HCT116 (cell line): Measurements from ENCODE around the gene FAM53A. TPM values are rescaled to one million over a fixed set of nuclear protein-coding genes. Genes with fewer than 3 reads are reported as not detected.

ENCODE experiments used
- ATAC-seq: fragments of 200-7000 bp; cut with Tn5 transposase; 2 replicates; pipeline ENCODE4 v1.9.1; 2020; ENCODE audit warnings: mild to moderate bottlenecking, moderate library complexity
- BruUV-seq: library from RNA; stranded (reverse); fragments of 400-500 nt; replicated peaks from 2 replicates; lab custom pipeline; 2021; lab: Mats Ljungman, UMichigan
- CTCF ChIA-PET: fragments of 300-600 bp; sonication (Branson Sonifier 250); formaldehyde crosslinking; loops from one replicate; lab custom pipeline; 2021; ENCODE audit warnings: antibody characterized with exemption; lab: Charles Lee
- POLR2A ChIA-PET: fragments of 300-600, 350-600 bp; sonication (Branson Sonifier 250); formaldehyde crosslinking; loops from one replicate; lab custom pipeline; 2021; ENCODE audit warnings: antibody characterized with exemption; lab: Charles Lee
- RAD21 ChIA-PET, 2 experiments: fragments of 300-600 bp; sonication (Branson Sonifier 250); formaldehyde crosslinking; loops; one replicate each; lab custom pipeline; 2023; ENCODE audit warnings: low total read pairs in 2 of 2; ENCODE audit not compliant: uncharacterized antibody in 2 of 2, unreplicated experiment in 2 of 2, low non-redundant PET in 1 of 2; lab: Charles Lee
- DNase-seq: peaks from one replicate; pipeline ENCODE4 v3.0.0-alpha.2; 2010; ENCODE audit warnings: low read depth, low spot score
- H2AFZ ChIP-seq: fragments of 200-600 bp; shearing (Covaris generic), sonication (generic); 2 replicates; pipeline ENCODE4 v1.6.1; 2017; ENCODE audit warnings: low read depth, mixed run types, mixed read lengths, antibody characterized with exemption, low read length; ENCODE audit not compliant: poor library complexity, severe bottlenecking
- H3K27ac ChIP-seq: 2 replicates; pipeline ENCODE4 v1.5.1; 2012; ENCODE audit warnings: low read depth, low read length
- H3K27me3 ChIP-seq: fragments of 200-600 bp; sonication (generic); 2 replicates; pipeline ENCODE4 v1.6.1; 2016; ENCODE audit warnings: mixed run types, low read length, mixed read lengths; ENCODE audit not compliant: insufficient read depth
- H3K36me3 ChIP-seq, 2 experiments: fragments of 200-500 bp in 1 of 2; fragments of 200-600 bp in 1 of 2; sonication (Bioruptor generic) in 1 of 2; sonication (generic) in 1 of 2; 2 replicates each; pipeline versions ENCODE4 v1.5.1 to v1.6.1; 2014 to 2016; ENCODE audit warnings: low read length in 2 of 2, inconsistent platforms in 1 of 2, mixed read lengths in 1 of 2, mixed run types in 1 of 2; ENCODE audit not compliant: insufficient read depth in 2 of 2, control insufficient read depth in 1 of 2
- H3K4me1 ChIP-seq, 2 experiments: fragments of 200-600 bp in 1 of 2; sonication (generic) in 1 of 2; 2 replicates each; pipeline versions ENCODE4 v1.5.1 to v1.6.1; 2012 to 2017; ENCODE audit warnings: low read length in 2 of 2, inconsistent platforms in 1 of 2, mild to moderate bottlenecking in 1 of 2, mixed read lengths in 1 of 2, mixed run types in 1 of 2, moderate library complexity in 1 of 2; ENCODE audit not compliant: insufficient read depth in 2 of 2, control insufficient read depth in 1 of 2
- H3K4me2 ChIP-seq: fragments of 200-600 bp; sonication (generic); 2 replicates; pipeline ENCODE4 v1.6.1; 2017; ENCODE audit warnings: mixed run types, low read length, mixed read lengths
- H3K4me3 ChIP-seq, 2 experiments: fragments of 200-600 bp in 1 of 2; sonication (generic) in 1 of 2; replicated peaks in 1 of 2; 2 replicates each; pipeline ENCODE4 v1.5.1; 2011 to 2016; ENCODE audit warnings: low read length in 2 of 2, control low read depth in 1 of 2, low read depth in 1 of 2, mild to moderate bottlenecking in 1 of 2, mixed read lengths in 1 of 2, mixed run types in 1 of 2
- H3K79me2 ChIP-seq: fragments of 200-600 bp; sonication (generic); 2 replicates; pipeline ENCODE4 v1.6.1; 2017; ENCODE audit warnings: mild to moderate bottlenecking, mixed run types, low read length, moderate library complexity, mixed read lengths; ENCODE audit not compliant: insufficient read depth
- H3K9ac ChIP-seq: fragments of 200-600 bp; sonication (generic); 2 replicates; pipeline ENCODE4 v1.6.1; 2016; ENCODE audit warnings: low read length, mixed read lengths
- H3K9me2 ChIP-seq: fragments of 200-600 bp; sonication (generic), shearing (Covaris generic); 2 replicates; pipeline ENCODE4 v1.6.1; 2017; ENCODE audit warnings: mixed run types, mild to moderate bottlenecking, moderate library complexity; ENCODE audit not compliant: insufficient read depth
- H3K9me3 ChIP-seq, 2 experiments: fragments of 200-500 bp in 1 of 2; fragments of 200-600 bp in 1 of 2; sonication (Bioruptor generic) in 1 of 2; sonication (generic) in 1 of 2; 2 replicates each; pipeline ENCODE4 v1.6.1; 2014 to 2017; ENCODE audit warnings: low read length in 2 of 2, mixed read lengths in 2 of 2, inconsistent platforms in 1 of 2, low read depth in 1 of 2, mild to moderate bottlenecking in 1 of 2, mixed run types in 1 of 2, moderate library complexity in 1 of 2; ENCODE audit not compliant: control insufficient read depth in 1 of 2, insufficient read depth in 1 of 2
- H4K20me1 ChIP-seq: fragments of 200-600 bp; sonication (generic), shearing (Covaris generic); 2 replicates; pipeline ENCODE4 v1.6.1; 2017; ENCODE audit warnings: mixed run types, mild to moderate bottlenecking, moderate library complexity; ENCODE audit not compliant: insufficient read depth
- ELF1 ChIP-seq: IDR thresholded peaks from 2 replicates; pipeline ENCODE4 v1.6.1; 2012; ENCODE audit warnings: low read depth, borderline replicate concordance
- JUND ChIP-seq: IDR thresholded peaks from 2 replicates; pipeline ENCODE4 v1.6.1; 2012
- POLR2A ChIP-seq: IDR thresholded peaks from 2 replicates; pipeline ENCODE4 v1.7.0; 2011; ENCODE audit warnings: borderline replicate concordance; ENCODE audit not compliant: insufficient read depth, insufficient read length; ENCODE audit errors: extremely low read depth
- RAD21 ChIP-seq: IDR thresholded peaks from 2 replicates; pipeline ENCODE4 v1.6.1; 2012; ENCODE audit warnings: low read depth, mild to moderate bottlenecking
- SIN3A ChIP-seq: IDR thresholded peaks from 2 replicates; pipeline ENCODE4 v1.6.1; 2012; ENCODE audit warnings: low read depth
- SRF ChIP-seq: IDR thresholded peaks from 2 replicates; pipeline ENCODE4 v1.6.1; 2012; ENCODE audit warnings: low read depth
- intact Hi-C: fragments of 100-400 bp; cut with micrococcal nuclease; formaldehyde crosslinking; loops from 2 replicates; pipeline ENCODE4 v1.10.0; 2022
- total RNA-seq: library from RNA; stranded (reverse); gene quantifications from one replicate; pipeline ENCODE4 v1.2.1, GENCODE V29; 2021; ENCODE audit not compliant: unreplicated experiment
- TF ChIP-seq, protein P1 (sequence below): IDR thresholded peaks from 2 replicates; pipeline ENCODE4 v1.6.1; 2012; ENCODE audit warnings: low read depth
- TF ChIP-seq, protein P2 (sequence below): IDR thresholded peaks from 2 replicates; pipeline ENCODE4 v1.6.1; 2012
- TF ChIP-seq, protein P3 (sequence below): IDR thresholded peaks from 2 replicates; pipeline ENCODE4 v1.6.1; 2011; ENCODE audit warnings: mild to moderate bottlenecking, low read length, moderate library complexity; ENCODE audit not compliant: insufficient replicate concordance; ENCODE audit errors: extremely low read depth

The FAM53A gene
- total RNA-seq, 1 experiment from 2014 or later: 1.1 TPM

- BruUV-seq: no TSS peak
- CTCF ChIA-PET: no interaction called here
Measured at GRCh38 chr4:1718095-1718850, 34.2 kb upstream of the FAM53A start.

More at GRCh38 chr4:1718095-1718850, 34.2 kb upstream of the FAM53A start:
- DNase-seq (no peak), ATAC-seq (no peak)
- POLR2A ChIA-PET: no interaction called here
- H2AFZ ChIP-seq: no peak overlapping the region
- no peaks in the 10 kb centered on the region for H3K9me2 ChIP-seq
- H3K36me3 ChIP-seq: peaks cover 0 to 6% of the 10 kb centered on the region in 2 experiments; a peak in 1 of 4 replicates
- H3K27ac ChIP-seq: peak overlapping the region; percentile 10; the same call in 1 of the 2 replicates
- H3K4me3 ChIP-seq: no peak overlapping the region
- intact Hi-C loops: no loop called here
- peaks cover 15 to 35% of the 10 kb centered on the region in 2 experiments for H3K4me1 ChIP-seq
- RAD21 ChIA-PET: no interaction called here
- H3K79me2 ChIP-seq: peaks cover 83% of the 10 kb centered on the region
- H3K9ac ChIP-seq: 0 out of 2 replicates have a peak overlapping the region, but pooled peaks have one; percentile 10
- H3K4me2 ChIP-seq: no peak overlapping the region
- TF ChIP-seq, protein P1, sequence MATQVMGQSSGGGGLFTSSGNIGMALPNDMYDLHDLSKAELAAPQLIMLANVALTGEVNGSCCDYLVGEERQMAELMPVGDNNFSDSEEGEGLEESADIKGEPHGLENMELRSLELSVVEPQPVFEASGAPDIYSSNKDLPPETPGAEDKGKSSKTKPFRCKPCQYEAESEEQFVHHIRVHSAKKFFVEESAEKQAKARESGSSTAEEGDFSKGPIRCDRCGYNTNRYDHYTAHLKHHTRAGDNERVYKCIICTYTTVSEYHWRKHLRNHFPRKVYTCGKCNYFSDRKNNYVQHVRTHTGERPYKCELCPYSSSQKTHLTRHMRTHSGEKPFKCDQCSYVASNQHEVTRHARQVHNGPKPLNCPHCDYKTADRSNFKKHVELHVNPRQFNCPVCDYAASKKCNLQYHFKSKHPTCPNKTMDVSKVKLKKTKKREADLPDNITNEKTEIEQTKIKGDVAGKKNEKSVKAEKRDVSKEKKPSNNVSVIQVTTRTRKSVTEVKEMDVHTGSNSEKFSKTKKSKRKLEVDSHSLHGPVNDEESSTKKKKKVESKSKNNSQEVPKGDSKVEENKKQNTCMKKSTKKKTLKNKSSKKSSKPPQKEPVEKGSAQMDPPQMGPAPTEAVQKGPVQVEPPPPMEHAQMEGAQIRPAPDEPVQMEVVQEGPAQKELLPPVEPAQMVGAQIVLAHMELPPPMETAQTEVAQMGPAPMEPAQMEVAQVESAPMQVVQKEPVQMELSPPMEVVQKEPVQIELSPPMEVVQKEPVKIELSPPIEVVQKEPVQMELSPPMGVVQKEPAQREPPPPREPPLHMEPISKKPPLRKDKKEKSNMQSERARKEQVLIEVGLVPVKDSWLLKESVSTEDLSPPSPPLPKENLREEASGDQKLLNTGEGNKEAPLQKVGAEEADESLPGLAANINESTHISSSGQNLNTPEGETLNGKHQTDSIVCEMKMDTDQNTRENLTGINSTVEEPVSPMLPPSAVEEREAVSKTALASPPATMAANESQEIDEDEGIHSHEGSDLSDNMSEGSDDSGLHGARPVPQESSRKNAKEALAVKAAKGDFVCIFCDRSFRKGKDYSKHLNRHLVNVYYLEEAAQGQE: no peak
- TF ChIP-seq JUND (no peak), SIN3A (no peak), POLR2A (no peak), ELF1 (no peak), SRF (no peak), RAD21 (no peak)
- TF ChIP-seq, protein P2, sequence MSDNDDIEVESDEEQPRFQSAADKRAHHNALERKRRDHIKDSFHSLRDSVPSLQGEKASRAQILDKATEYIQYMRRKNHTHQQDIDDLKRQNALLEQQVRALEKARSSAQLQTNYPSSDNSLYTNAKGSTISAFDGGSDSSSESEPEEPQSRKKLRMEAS: no peak
- TF ChIP-seq, protein P3, sequence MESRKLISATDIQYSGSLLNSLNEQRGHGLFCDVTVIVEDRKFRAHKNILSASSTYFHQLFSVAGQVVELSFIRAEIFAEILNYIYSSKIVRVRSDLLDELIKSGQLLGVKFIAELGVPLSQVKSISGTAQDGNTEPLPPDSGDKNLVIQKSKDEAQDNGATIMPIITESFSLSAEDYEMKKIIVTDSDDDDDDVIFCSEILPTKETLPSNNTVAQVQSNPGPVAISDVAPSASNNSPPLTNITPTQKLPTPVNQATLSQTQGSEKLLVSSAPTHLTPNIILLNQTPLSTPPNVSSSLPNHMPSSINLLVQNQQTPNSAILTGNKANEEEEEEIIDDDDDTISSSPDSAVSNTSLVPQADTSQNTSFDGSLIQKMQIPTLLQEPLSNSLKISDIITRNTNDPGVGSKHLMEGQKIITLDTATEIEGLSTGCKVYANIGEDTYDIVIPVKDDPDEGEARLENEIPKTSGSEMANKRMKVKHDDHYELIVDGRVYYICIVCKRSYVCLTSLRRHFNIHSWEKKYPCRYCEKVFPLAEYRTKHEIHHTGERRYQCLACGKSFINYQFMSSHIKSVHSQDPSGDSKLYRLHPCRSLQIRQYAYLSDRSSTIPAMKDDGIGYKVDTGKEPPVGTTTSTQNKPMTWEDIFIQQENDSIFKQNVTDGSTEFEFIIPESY: no peak
- H3K27me3 ChIP-seq: no peaks in the 10 kb centered on the region
- H4K20me1 ChIP-seq: peaks cover 7% of the 10 kb centered on the region; the same call in 1 of the 2 replicates
- H3K9me3 ChIP-seq: no peaks in the 10 kb centered on the region
